IMR-90 (cell line): Measurements from ENCODE around the gene ROBO1. TPM values are rescaled to one million over a fixed set of nuclear protein-coding genes. Genes with fewer than 3 reads are reported as not detected.

Experiments
- ATAC-seq: fragments of 200-7000 bp; cut with Tn5 transposase; 2 replicates; pipeline ENCODE4 v1.9.1; 2020; ENCODE audit warnings: low read depth, mild to moderate bottlenecking, moderate library complexity
- BruUV-seq: library from RNA; stranded (reverse); fragments of 400-500 nt; replicated peaks from 2 replicates; lab custom pipeline; 2021; lab: Mats Ljungman, UMichigan
- CTCF ChIA-PET: fragments of 300-600 bp; formaldehyde crosslinking; extraction: SDS; loops from one replicate; lab custom pipeline; 2021; ENCODE audit warnings: antibody characterized with exemption; lab: Yijun Ruan, JAX
- POLR2A ChIA-PET: fragments of 300-600 bp; sonication (Branson Sonifier 250); formaldehyde crosslinking; loops from one replicate; lab custom pipeline; 2022; ENCODE audit warnings: antibody characterized with exemption; ENCODE audit not compliant: unreplicated experiment; lab: Charles Lee
- DNase-seq: peaks from one replicate; pipeline ENCODE4 v3.0.0; 2013
- H2AFZ ChIP-seq: replicated peaks from 2 replicates; pipeline ENCODE3; 2013; ENCODE audit warnings: low read length, mild to moderate bottlenecking; ENCODE audit not compliant: poor library complexity
- H2AK5ac ChIP-seq: 2 replicates; pipeline ENCODE4 v1.6.1; 2013; ENCODE audit warnings: low read depth, low read length, inconsistent platforms
- H2AK9ac ChIP-seq: replicated peaks from 2 replicates; pipeline ENCODE3; 2013; ENCODE audit warnings: mild to moderate bottlenecking, low read depth, low read length, moderate library complexity; ENCODE audit not compliant: poor library complexity
- H2BK120ac ChIP-seq: 2 replicates; pipeline ENCODE4 v1.6.1; 2013; ENCODE audit warnings: low read depth, low read length, inconsistent platforms
- H2BK15ac ChIP-seq: 3 replicates; pipeline ENCODE4 v1.6.1; 2013; ENCODE audit warnings: low read depth, low read length, inconsistent platforms
- H2BK20ac ChIP-seq: 2 replicates; pipeline ENCODE4 v1.6.1; 2013; ENCODE audit warnings: low read depth, mild to moderate bottlenecking, inconsistent platforms, low read length, moderate library complexity
- H2BK5ac ChIP-seq: 2 replicates; pipeline ENCODE4 v1.6.1; 2013; ENCODE audit warnings: mild to moderate bottlenecking, low read depth, low read length, inconsistent platforms; ENCODE audit not compliant: poor library complexity, severe bottlenecking
- H3K14ac ChIP-seq: replicated peaks from 2 replicates; pipeline ENCODE4 v1.6.1; 2013; ENCODE audit warnings: low read depth, low read length, inconsistent platforms
- H3K18ac ChIP-seq: 2 replicates; pipeline ENCODE4 v1.6.1; 2013; ENCODE audit warnings: low read depth, low read length, control low read depth
- H3K23ac ChIP-seq: 2 replicates; pipeline ENCODE4 v1.6.1; 2013; ENCODE audit warnings: low read depth, low read length, inconsistent platforms
- H3K27ac ChIP-seq: 2 replicates; pipeline ENCODE4 v1.5.1; 2013; ENCODE audit warnings: mild to moderate bottlenecking, control low read depth, low read length; ENCODE audit not compliant: insufficient read depth
- H3K27me3 ChIP-seq: 2 replicates; pipeline ENCODE4 v1.6.1; 2013; ENCODE audit warnings: low read length; ENCODE audit not compliant: control insufficient read depth, insufficient read depth
- H3K36me3 ChIP-seq: 2 replicates; pipeline ENCODE4 v1.6.1; 2013; ENCODE audit warnings: low read length, mixed read lengths; ENCODE audit not compliant: control insufficient read depth, insufficient read depth
- H3K4ac ChIP-seq: 2 replicates; pipeline ENCODE4 v1.6.1; 2013; ENCODE audit warnings: low read depth, low read length, inconsistent platforms
- H3K4me1 ChIP-seq: 2 replicates; pipeline ENCODE4 v1.6.1; 2013; ENCODE audit warnings: low read length, mixed read lengths; ENCODE audit not compliant: control insufficient read depth, insufficient read depth
- H3K4me2 ChIP-seq: 2 replicates; pipeline ENCODE4 v1.6.1; 2013; ENCODE audit warnings: low read depth, mild to moderate bottlenecking, control low read depth, low read length, moderate library complexity
- H3K4me3 ChIP-seq: 2 replicates; pipeline ENCODE4 v1.5.1; 2013; ENCODE audit warnings: low read depth, mild to moderate bottlenecking, control low read depth, low read length, moderate library complexity; ENCODE audit not compliant: insufficient read depth
- H3K56ac ChIP-seq: 2 replicates; pipeline ENCODE4 v1.6.1; 2013; ENCODE audit warnings: low read length, inconsistent platforms; ENCODE audit not compliant: insufficient read depth; ENCODE audit errors: extremely low read depth
- H3K79me1 ChIP-seq, 2 experiments: 2 replicates each; pipeline ENCODE4 v1.6.1; 2013; ENCODE audit warnings: low read length in 2 of 2, inconsistent platforms in 1 of 2, low read depth in 1 of 2
- H3K9ac ChIP-seq: 2 replicates; pipeline ENCODE4 v1.6.1; 2013; ENCODE audit warnings: low read depth, low read length, control low read depth
- H3K9me1 ChIP-seq: 2 replicates; pipeline ENCODE4 v1.6.1; 2013; ENCODE audit warnings: low read length, inconsistent platforms; ENCODE audit not compliant: insufficient read depth
- H3K9me3 ChIP-seq: 2 replicates; pipeline ENCODE4 v1.6.1; 2013; ENCODE audit warnings: low read length; ENCODE audit not compliant: control insufficient read depth, insufficient read depth
- H4K20me1 ChIP-seq: 2 replicates; pipeline ENCODE4 v1.6.1; 2013; ENCODE audit warnings: low read length, inconsistent platforms; ENCODE audit not compliant: insufficient read depth
- H4K5ac ChIP-seq: 2 replicates; pipeline ENCODE4 v1.6.1; 2013; ENCODE audit warnings: mild to moderate bottlenecking, low read depth, low read length, control low read depth
- H4K8ac ChIP-seq, 2 experiments: 2 replicates each; pipeline ENCODE4 v1.6.1; 2013; ENCODE audit warnings: low read depth in 2 of 2, low read length in 2 of 2, control low read depth in 1 of 2, inconsistent platforms in 1 of 2
- H4K91ac ChIP-seq: 2 replicates; pipeline ENCODE4 v1.6.1; 2013; ENCODE audit warnings: low read depth, low read length, inconsistent platforms; ENCODE audit not compliant: insufficient read depth
- BHLHE40 ChIP-seq: fragments of 150-350 bp; IDR thresholded peaks from 2 replicates; pipeline ENCODE4 v1.6.1; 2016; ENCODE audit warnings: mild to moderate bottlenecking, low read depth, low read length
- CHD1 ChIP-seq: IDR thresholded peaks from 2 replicates; pipeline ENCODE4 v1.6.1; 2012; ENCODE audit warnings: low read depth, low read length, improper control_type of control experiment
- ELK1 ChIP-seq: fragments of 150-350 bp; IDR thresholded peaks from 2 replicates; pipeline ENCODE4 v1.6.1; 2016; ENCODE audit warnings: low read depth, mild to moderate bottlenecking, low read length, moderate library complexity, borderline replicate concordance
- FOS ChIP-seq: fragments of 150-350 bp; IDR thresholded peaks from 2 replicates; pipeline ENCODE4 v1.6.1; 2016; ENCODE audit warnings: low read depth, low read length
- MAFK ChIP-seq: IDR thresholded peaks from 2 replicates; pipeline ENCODE4 v1.6.1; 2012; ENCODE audit warnings: low read depth, low read length, improper control_type of control experiment
- MXI1 ChIP-seq: IDR thresholded peaks from 2 replicates; pipeline ENCODE4 v1.6.1; 2012; ENCODE audit warnings: low read depth, mild to moderate bottlenecking, low read length, moderate library complexity, borderline replicate concordance
- NFE2L2 ChIP-seq: fragments of 150-350 bp; IDR thresholded peaks from 2 replicates; pipeline ENCODE4 v1.6.1; 2016; ENCODE audit warnings: low read depth, mild to moderate bottlenecking, low read length
- POLR2A ChIP-seq: IDR thresholded peaks from 2 replicates; pipeline ENCODE4 v1.6.1; 2012; ENCODE audit warnings: mild to moderate bottlenecking, low read depth, low read length
- RCOR1 ChIP-seq: IDR thresholded peaks from 2 replicates; pipeline ENCODE4 v1.6.1; 2012; ENCODE audit warnings: mild to moderate bottlenecking, low read length, improper control_type of control experiment; ENCODE audit not compliant: insufficient replicate concordance
- RFX5 ChIP-seq: IDR thresholded peaks from 2 replicates; pipeline ENCODE4 v1.8.0; 2012; ENCODE audit warnings: low read depth, mild to moderate bottlenecking, low read length, moderate library complexity
- SMC3 ChIP-seq: fragments of 150-350 bp; IDR thresholded peaks from 2 replicates; pipeline ENCODE4 v1.6.1; 2016; ENCODE audit warnings: low read depth, mild to moderate bottlenecking, antibody characterized with exemption, low read length, moderate library complexity
- USF2 ChIP-seq: fragments of 150-350 bp; IDR thresholded peaks from 2 replicates; pipeline ENCODE4 v1.6.1; 2017; ENCODE audit warnings: mild to moderate bottlenecking, antibody characterized with exemption, low read length, low read depth
- WGBS, 2 experiments: methylation state at CpG; one replicate each; pipeline versions ENCODE4 v1.1.5 to v1.1.7; 2013; ENCODE audit warnings: missing lambda C conversion rate in 2 of 2; ENCODE audit not compliant: insufficient read length in 1 of 2; ENCODE audit errors: extremely low coverage in 2 of 2; 5-methylcytosine and 5-hydroxymethylcytosine counted together
- dilution Hi-C: fragments of 300-500 bp; cut with HindIII; formaldehyde crosslinking; loops from one replicate; pipeline ENCODE4 v1.14.3; 2018; ENCODE audit warnings: low sequenced_read_pairs; ENCODE audit not compliant: unreplicated experiment
- in situ Hi-C: fragments of 300-500 bp; cut with MboI; formaldehyde crosslinking; loops from 3 replicates; pipeline ENCODE4 v1.14.3; 2019; ENCODE audit warnings: low sequenced_read_pairs, inconsistent platforms, mixed read lengths
- intact Hi-C: fragments of 100-400 bp; cut with micrococcal nuclease; formaldehyde crosslinking; loops from 2 replicates; pipeline ENCODE4 v1.10.0; 2022
- polyA plus RNA-seq, 3 experiments: library from polyadenylated mRNA; depleted of rRNA; stranded (reverse); fragments of >200 nt; gene quantifications; 2 replicates each; pipeline ENCODE4 v1.2.3, GENCODE V29; 2012; ENCODE audit warnings: low replicate concordance in 1 of 3
- total RNA-seq: library from RNA; depleted of rRNA; stranded (reverse); fragments of >200 nt; gene quantifications from 2 replicates; pipeline ENCODE4 v1.2.3, GENCODE V29; 2012

Gene ROBO1
- total and polyA plus RNA-seq, 2 of the 4 experiments (the other 2 are of a cell fraction) = 24.1 to 53.9 TPM

- Histone ChIP-seq H3K79me1 (no peaks in the 10 kb centered on the region), H2BK120ac (no peak overlapping the region), H3K18ac (no peak overlapping the region), H2BK15ac (no peak overlapping the region), H4K8ac (no peak overlapping the region), H4K5ac (no peak overlapping the region), H2BK5ac (no peak overlapping the region), H2AK9ac (no peak overlapping the region), H4K91ac (no peak overlapping the region), H3K27ac (no peak overlapping the region), H3K9me3 (no peaks in the 10 kb centered on the region), H2BK20ac (no peak overlapping the region), H4K20me1 (no peaks in the 10 kb centered on the region), H3K4me2 (no peak overlapping the region), H3K4me3 (no peak overlapping the region), H3K23ac (no peak overlapping the region), H3K4me1 (no peaks in the 10 kb centered on the region), H3K14ac (no peak overlapping the region), H3K9me1 (no peaks in the 10 kb centered on the region), H3K9ac (no peak overlapping the region), H2AK5ac (no peak overlapping the region), H2AFZ (no peak overlapping the region), H3K56ac (no peak overlapping the region), H3K36me3 (no peaks in the 10 kb centered on the region), H3K27me3 (no peaks in the 10 kb centered on the region), H3K4ac (no peak overlapping the region)
- no peak for DNase-seq
- POLR2A ChIA-PET = no interaction called here
- no TSS peak for BruUV-seq
- in situ Hi-C loops (loop anchor here (25.0 kb wide), 1 partner anchor 829 kb away; no protein-coding TSS in a partner anchor), dilution Hi-C loops (no loop called here), intact Hi-C loops (no loop called here)
- no peak for TF ChIP-seq RCOR1
- no peak for TF ChIP-seq USF2
- no peak for TF ChIP-seq CHD1
- TF ChIP-seq FOS = no peak
- TF ChIP-seq SMC3 = no peak
- no peak for TF ChIP-seq BHLHE40
- no peak for TF ChIP-seq MXI1
- TF ChIP-seq POLR2A = no peak
- TF ChIP-seq MAFK = no peak
- TF ChIP-seq ELK1 = no peak
- no peak for TF ChIP-seq NFE2L2
- TF ChIP-seq RFX5 = no peak
- ATAC-seq = no peak
- no CpG with 5 or more reads among the region's 4 CpGs for WGBS, 2 experiments
- CTCF ChIA-PET = interaction anchor here (0.6 to 0.7 kb wide), 3 partner anchors 122 to 648 kb away, joined by 3 to 6 read pairs (median 3); no protein-coding TSS in a partner anchor
Observed at GRCh38 chr3:79491029-79491641, 276.7 kb downstream of the ROBO1 start.
